Adrenal gland (tissue), 12 donors: ENCODE data around the gene TSPAN9. TPM values are rescaled to one million over a fixed set of nuclear protein-coding genes. Genes with fewer than 3 reads are reported as not detected.

Experiments
- DNase-seq, 7 donors: peaks; one replicate each; pipeline ENCODE4 v3.0.0-alpha.2; 2019 to 2020
- H3K27ac ChIP-seq, 5 donors: fragments of 200-600 bp; sonication (generic) in 4 of 5; 1 replicate in 3 of 5; 2 replicates in 2 of 5; pipeline versions ENCODE4 v1.5.1 to v1.8.0; 2016 to 2020; ENCODE audit warnings: mild to moderate bottlenecking in 1 of 5
- H3K27me3 ChIP-seq: fragments of 200-600 bp; 2 replicates; pipeline ENCODE4 v1.8.0; 2021
- H3K36me3 ChIP-seq, 2 donors: fragments of 200-600 bp; replicated peaks in 1 of 2; 1 replicate in 1 of 2; 2 replicates in 1 of 2; pipeline versions ENCODE4 v1.5.1 to v1.8.0; 2018 to 2022
- H3K4me1 ChIP-seq, 2 donors: fragments of 200-600 bp; replicated peaks in 1 of 2; 1 replicate in 1 of 2; 2 replicates in 1 of 2; pipeline versions ENCODE4 v1.5.1 to v1.8.0; 2018 to 2021
- H3K4me3 ChIP-seq, 4 donors: fragments of 200-600 bp; sonication (generic) in 3 of 4; one replicate each; pipeline ENCODE4 v1.5.1; 2016 to 2018
- H3K9me3 ChIP-seq, 3 donors: fragments of 200-600 bp; sonication (generic) in 1 of 3; replicated peaks in 1 of 3; 1 replicate in 2 of 3; 2 replicates in 1 of 3; pipeline versions ENCODE4 v1.5.1 to v1.8.0; 2016 to 2021
- POLR2A ChIP-seq, 2 donors: fragments of 450-650 bp; IDR thresholded peaks; one replicate each; pipeline ENCODE4 v1.6.1; 2017; ENCODE audit warnings: antibody characterized with exemption in 2 of 2, mild to moderate bottlenecking in 2 of 2, moderate library complexity in 1 of 2
- WGBS, 4 donors: extraction: QIAGEN DNeasy Blood & Tissue Kit in 2 of 4; methylation state at CpG; one replicate each; pipeline versions ENCODE4 v1.1.5 to v1.1.7; 2013 to 2017; 5-methylcytosine and 5-hydroxymethylcytosine counted together
- intact Hi-C, 2 donors: fragments of 100-400 bp; cut with DNase I; formaldehyde crosslinking; loops; one replicate each; pipeline versions ENCODE4 v1.14.1 to v1.15.0; 2022 to 2023
- polyA plus RNA-seq, 3 donors: library from polyadenylated mRNA; stranded (reverse); fragments of 200-250 nt in 2 of 3; fragments of 350-450 nt in 1 of 3; fragmentation: Illumina TruSeq in 1 of 3; extraction: RNeasy Lipid Tissue Mini Kit (QIAGEN cat#74804) in 1 of 3; gene quantifications; one replicate each; pipeline ENCODE4 v1.2.3, GENCODE V29; 2013 to 2014
- total RNA-seq, 9 donors: library from RNA; depleted of rRNA in 4 of 9; stranded (reverse); fragments of >200 nt in 4 of 9; fragments of 120-200 nt in 1 of 9; fragmentation: NEBNext Ultra II Directional in 1 of 9; extraction: Animal tissue kit (Norgen Biotek cat#: 25700) in 1 of 9; gene quantifications; one replicate each; pipeline versions ENCODE4 v1.1.0 to v1.2.4, GENCODE V29; 2013 to 2023
- TF ChIP-seq, protein P1 (sequence below), 6 experiments: fragments of 450-650 bp in 4 of 6; fragments of 200-600 bp in 2 of 6; sonication (generic) in 1 of 6; IDR thresholded peaks; 1 replicate in 5 of 6; 2 replicates in 1 of 6; pipeline versions ENCODE4 v1.5.1 to v1.8.0; 2016 to 2021; ENCODE audit warnings: antibody characterized with exemption in 6 of 6, mild to moderate bottlenecking in 2 of 6, moderate library complexity in 1 of 6
- donor health status: healthy with polysubstance abuse.
- donor health status: Bipolar disorder and iron deficiency.
- donor health status: DM: yes; HTN: yes; CAD: no.
- donor health status: DM: no; HTN: no; CAD: no.
- donor health status: DM: no; HTN: no; CAD: no.
- donor health status: DM: yes; HTN: yes; CAD: no.

TSPAN9 gene
- total and polyA plus RNA-seq, 12 donors = 12.4 to 31.4 (median 22.4) TPM

DNA sequence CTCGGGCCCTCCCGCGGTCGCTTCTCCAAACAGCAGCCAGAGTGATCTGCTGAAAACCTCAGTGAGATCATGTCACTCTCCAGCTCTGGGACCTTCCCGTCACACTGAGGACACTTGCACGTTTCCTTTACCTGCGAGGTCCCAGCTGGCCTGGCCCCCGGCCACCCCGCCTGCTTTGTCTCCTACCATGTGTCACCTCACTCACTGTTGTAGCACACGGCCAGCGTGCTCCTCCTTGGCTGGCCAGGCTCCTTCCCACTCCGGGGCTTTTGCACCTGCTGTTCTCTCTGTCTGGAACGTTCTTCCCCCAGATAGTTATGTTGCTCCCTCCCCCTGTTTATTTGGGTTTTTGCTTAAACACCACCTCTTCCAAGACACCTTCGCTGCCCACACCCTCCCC is 199.0 kb downstream of the TSPAN9 start:
- Histone ChIP-seq H3K36me3 (no peaks in the 10 kb centered on the region), H3K4me3 (no peak overlapping the region), H3K27ac (no peak overlapping the region), H3K27me3 (no peaks in the 10 kb centered on the region), H3K4me1 (no peaks in the 10 kb centered on the region), H3K9me3 (no peaks in the 10 kb centered on the region)
- 82 to 93% (median 89%) methylated on average over 13 to 14 of the region's 14 CpGs for WGBS, 4 donors
- TF ChIP-seq POLR2A (IDR thresholded peaks at IDR 0.05) = no peak
- TF ChIP-seq, protein P1, sequence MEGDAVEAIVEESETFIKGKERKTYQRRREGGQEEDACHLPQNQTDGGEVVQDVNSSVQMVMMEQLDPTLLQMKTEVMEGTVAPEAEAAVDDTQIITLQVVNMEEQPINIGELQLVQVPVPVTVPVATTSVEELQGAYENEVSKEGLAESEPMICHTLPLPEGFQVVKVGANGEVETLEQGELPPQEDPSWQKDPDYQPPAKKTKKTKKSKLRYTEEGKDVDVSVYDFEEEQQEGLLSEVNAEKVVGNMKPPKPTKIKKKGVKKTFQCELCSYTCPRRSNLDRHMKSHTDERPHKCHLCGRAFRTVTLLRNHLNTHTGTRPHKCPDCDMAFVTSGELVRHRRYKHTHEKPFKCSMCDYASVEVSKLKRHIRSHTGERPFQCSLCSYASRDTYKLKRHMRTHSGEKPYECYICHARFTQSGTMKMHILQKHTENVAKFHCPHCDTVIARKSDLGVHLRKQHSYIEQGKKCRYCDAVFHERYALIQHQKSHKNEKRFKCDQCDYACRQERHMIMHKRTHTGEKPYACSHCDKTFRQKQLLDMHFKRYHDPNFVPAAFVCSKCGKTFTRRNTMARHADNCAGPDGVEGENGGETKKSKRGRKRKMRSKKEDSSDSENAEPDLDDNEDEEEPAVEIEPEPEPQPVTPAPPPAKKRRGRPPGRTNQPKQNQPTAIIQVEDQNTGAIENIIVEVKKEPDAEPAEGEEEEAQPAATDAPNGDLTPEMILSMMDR (IDR thresholded peaks at IDR 0.05) = no peak
- intact Hi-C loops = loop anchor here (5.0 kb wide), 3 partner anchors 69 to 209 kb away; no protein-coding TSS in a partner anchor
- no peak for DNase-seq

- H3K4me1 ChIP-seq = no peaks in the 10 kb centered on the region
- H3K9me3 ChIP-seq = no peaks in the 10 kb centered on the region
- intact Hi-C loops = loop anchor here (5.0 kb wide), 3 partner anchors 70 to 210 kb away; no protein-coding TSS in a partner anchor
- H3K27me3 ChIP-seq = no peaks in the 10 kb centered on the region
- H3K27ac ChIP-seq = no peak overlapping the region
- peaks cover 0 to 8% of the 10 kb centered on the region in 2 donors for H3K36me3 ChIP-seq
- DNase-seq = no peak
- H3K4me3 ChIP-seq = no peak overlapping the region
- TF ChIP-seq, protein P1 (IDR thresholded peaks at IDR 0.05) = no peak
- no peak for TF ChIP-seq POLR2A (IDR thresholded peaks at IDR 0.05)
- 90 to 92% (median 91%) methylated on average over 10 to 18 of the region's 18 CpGs for WGBS, 4 donors
These were observed 200.2 kb downstream of the TSPAN9 start for GRCh38 chr12:3277306-3277943.

GRCh38 chr12:3278681-3279414 is 201.7 kb downstream of the TSPAN9 start:
- 87 to 91% (median 90%) methylated on average over 5 of the region's 5 CpGs for WGBS, 4 donors
- Histone ChIP-seq H3K4me1 (no peaks in the 10 kb centered on the region), H3K9me3 (no peaks in the 10 kb centered on the region)

DNA sequence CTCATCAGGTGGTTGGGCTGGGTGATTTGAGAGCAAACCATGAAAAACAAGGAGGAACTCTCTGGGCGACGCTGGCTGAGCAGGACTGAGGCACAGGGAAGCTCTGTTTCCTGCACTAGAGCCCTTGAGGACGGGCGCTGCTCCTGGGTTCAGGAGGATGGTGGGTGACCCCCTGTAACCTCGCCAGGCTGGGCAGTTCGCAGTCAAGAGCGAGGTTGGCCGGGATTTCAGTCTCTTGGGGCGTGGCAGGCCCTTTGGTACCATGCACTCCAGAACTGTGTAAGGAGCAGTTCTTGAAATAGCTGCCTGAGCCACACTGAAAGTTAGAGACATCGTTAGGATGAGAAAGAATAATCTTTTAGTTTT is 202.2 kb downstream of the TSPAN9 start:
- intact Hi-C loops = loop anchor here (5.0 kb wide), 3 partner anchors 72 to 212 kb away; no protein-coding TSS in a partner anchor
- peaks cover 0 to 8% of the 10 kb centered on the region in 2 donors for H3K36me3 ChIP-seq
- no peaks in the 10 kb centered on the region for H3K27me3 ChIP-seq
- H3K9me3 ChIP-seq = no peaks in the 10 kb centered on the region
- H3K27ac ChIP-seq = no peak overlapping the region
- H3K4me1 ChIP-seq = no peaks in the 10 kb centered on the region
- DNase-seq = no peak
- H3K4me3 ChIP-seq = no peak overlapping the region
- no peak for TF ChIP-seq POLR2A (IDR thresholded peaks at IDR 0.05)
- WGBS, 4 donors = 73 to 86% (median 82%) methylated on average over 10 of the region's 10 CpGs

More at GRCh38 chr12:3278681-3279414, 201.7 kb downstream of the TSPAN9 start:
- H3K27me3 ChIP-seq = no peaks in the 10 kb centered on the region
- intact Hi-C loops = loop anchor here (5.0 kb wide), 3 partner anchors 72 to 212 kb away; no protein-coding TSS in a partner anchor
- no peak for DNase-seq
- peaks cover 0 to 8% of the 10 kb centered on the region in 2 donors for H3K36me3 ChIP-seq
- TF ChIP-seq, protein P1 (IDR thresholded peaks at IDR 0.05) = no peak
- no peak overlapping the region for H3K4me3 ChIP-seq
- H3K27ac ChIP-seq = no peak overlapping the region
